CD4-positive, alpha-beta T cell treated with Interleukin-21 for 1 hour (primary cell): ENCODE measurements around the gene MTG2.

Source experiments
- DNase-seq: peaks from one replicate; pipeline ENCODE4 v3.0.0-alpha.2; 2020

MTG2 gene

GRCh38 chr20:62236766-62237513, 54.1 kb downstream of the MTG2 start:
- DNase-seq, result no peak

GRCh38 chr20:62237514-62237800, 54.6 kb downstream of the MTG2 start:
- DNase-seq, result no peak

- DNase-seq, result peak; percentile 100
Observed at GRCh38 chr20:62237801-62238568, 55.2 kb downstream of the MTG2 start, which contains the start of gene OSBPL2. TSS of gene OSBPL2 (plus strand) at chr20:62238521. CDS start at chr20:62256185, 17,664 bp downstream.

GRCh38 chr20:62238569-62239277, 55.9 kb downstream of the MTG2 start:
- DNase-seq, result no peak

- DNase-seq, result no peak
Observed at GRCh38 chr20:62239278-62239879, 56.6 kb downstream of the MTG2 start.

- DNase-seq, result no peak
Observed at GRCh38 chr20:62240020-62240685, 57.3 kb downstream of the MTG2 start.

- DNase-seq, result no peak
Observed at GRCh38 chr20:62241506-62241905, 58.7 kb downstream of the MTG2 start.

GRCh38 chr20:62242176-62242575, 59.3 kb downstream of the MTG2 start:
- DNase-seq, result no peak

- no peak for DNase-seq
Observed at GRCh38 chr20:62243106-62243505, 60.3 kb downstream of the MTG2 start.

GRCh38 chr20:62243906-62244515, 61.2 kb downstream of the MTG2 start:
- DNase-seq, result no peak

GRCh38 chr20:62244644-62245108, 61.8 kb downstream of the MTG2 start:
- DNase-seq, result no peak

- DNase-seq, result no peak
Observed at GRCh38 chr20:62245911-62246280, 63.1 kb downstream of the MTG2 start.

- no peak for DNase-seq
Observed at GRCh38 chr20:62246431-62246830, 63.6 kb downstream of the MTG2 start.

GRCh38 chr20:62246872-62247652, 64.2 kb downstream of the MTG2 start:
- no peak for DNase-seq

- no peak for DNase-seq
Observed at GRCh38 chr20:62248890-62249560, 66.2 kb downstream of the MTG2 start.

GRCh38 chr20:62252342-62252966, 69.6 kb downstream of the MTG2 start:
- DNase-seq, result no peak
